Brain pericyte (primary cell): ENCODE data around the gene SBSN.
"Not testable (repeated sequence)": the region's sequence is repeated elsewhere in the genome, so short reads cannot be mapped to it uniquely, and the experiment has no call there.

Experiments
- DNase-seq: peaks from one replicate; pipeline ENCODE4 v3.0.0-alpha.2; 2012; ENCODE audit warnings: low read depth, low spot score

The SBSN gene

GRCh38 chr19:35476149-35476548, 52.0 kb downstream of the SBSN start:
- DNase-seq: no peak

DNA sequence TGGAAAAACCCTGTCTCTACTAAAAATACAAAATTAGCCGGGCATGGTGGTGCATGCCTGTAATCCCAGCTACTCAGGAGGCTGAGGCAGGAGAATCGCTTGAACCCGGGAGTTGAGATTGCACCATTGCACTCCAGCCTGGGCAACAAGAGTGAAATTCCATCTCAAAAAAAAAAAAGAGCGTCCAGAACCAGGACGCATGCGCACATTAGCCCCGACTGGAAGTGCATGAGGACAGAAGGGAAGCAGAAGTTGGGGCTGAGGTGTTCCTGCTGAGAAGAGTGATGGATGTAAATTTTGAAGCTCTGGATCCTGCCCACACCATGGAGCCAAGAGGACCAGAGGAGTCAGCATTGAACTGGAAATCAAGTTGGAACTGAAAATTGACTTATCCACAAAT, 53.5 kb downstream of the SBSN start:
- DNase-seq: not testable (repeated sequence)

DNA sequence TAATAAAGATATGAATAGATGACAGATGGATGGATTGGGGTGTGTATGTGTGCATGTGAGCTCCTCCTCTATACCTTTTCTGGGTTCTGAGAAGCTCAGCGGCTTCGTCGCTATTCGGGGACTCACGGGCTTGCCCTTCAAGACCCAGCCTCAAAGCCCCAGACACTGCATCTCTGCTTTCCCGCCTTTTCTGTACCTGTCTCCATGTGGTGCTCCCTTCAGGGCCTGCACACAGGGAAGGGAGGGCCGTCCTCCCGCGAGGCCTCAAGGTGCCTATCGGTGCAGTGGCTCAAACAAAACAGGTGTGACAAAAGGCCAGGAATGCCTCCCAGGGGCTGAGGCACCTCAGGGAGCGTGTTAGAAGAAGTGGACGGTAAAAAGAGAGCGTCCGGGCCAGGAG, 54.0 kb downstream of the SBSN start:
- DNase-seq: no peak
